HEK293 (cell line): Measurements from ENCODE around the gene UBE2G1.

Experiments
- CTCF ChIA-PET: fragments of 350-600 bp; formaldehyde crosslinking; extraction: SDS; loops from one replicate; lab custom pipeline; 2021; ENCODE audit warnings: antibody characterized with exemption; lab: Yijun Ruan, JAX
- POLR2A ChIA-PET: fragments of 300-600 bp; formaldehyde crosslinking; extraction: SDS; loops from one replicate; lab custom pipeline; 2020; ENCODE audit warnings: antibody characterized with exemption, inconsistent platforms; lab: Yijun Ruan, JAX
- H3K27ac ChIP-seq: fragments of 200-500 bp; sonication (Bioruptor generic); 2 replicates; pipeline ENCODE4 v1.5.1; 2014; ENCODE audit warnings: low read depth, low read length, control low read depth, inconsistent platforms; ENCODE audit errors: extremely low read depth
- H3K36me3 ChIP-seq, 2 experiments: fragments of 200-500 bp in 1 of 2; sonication (Bioruptor generic) in 1 of 2; 1 replicate in 1 of 2; 2 replicates in 1 of 2; pipeline ENCODE4 v1.5.1; 2014 to 2017; ENCODE audit warnings: inconsistent platforms in 2 of 2, low read length in 2 of 2; ENCODE audit not compliant: control insufficient read depth in 2 of 2, insufficient read depth in 1 of 2
- H3K4me1 ChIP-seq: fragments of 200-500 bp; sonication (Bioruptor generic); 2 replicates; pipeline ENCODE4 v1.5.1; 2014; ENCODE audit warnings: mild to moderate bottlenecking, low read length, inconsistent platforms; ENCODE audit not compliant: control insufficient read depth, insufficient read depth
- H3K4me3 ChIP-seq: 2 replicates; pipeline ENCODE4 v1.5.1; 2011; ENCODE audit warnings: low read depth, mild to moderate bottlenecking, control low read depth, low read length, moderate library complexity
- H3K9me3 ChIP-seq: fragments of 200-500 bp; sonication (Bioruptor generic); 2 replicates; pipeline ENCODE4 v1.5.1; 2014; ENCODE audit warnings: low read depth, low read length, inconsistent platforms; ENCODE audit not compliant: control insufficient read depth, insufficient read depth
- ATF2 ChIP-seq: fragments of 450-650 bp; formaldehyde crosslinking; IDR thresholded peaks from 2 replicates; pipeline ENCODE4 v1.5.1; 2016; ENCODE audit warnings: missing biosample characterization, missing genetic modification characterization, low read depth
- GLIS2 ChIP-seq: fragments of 450-650 bp; formaldehyde crosslinking; IDR thresholded peaks from 2 replicates; pipeline ENCODE4 v1.5.1; 2016; ENCODE audit warnings: missing biosample characterization, missing genetic modification characterization
- KLF1 ChIP-seq: fragments of 450-650 bp; formaldehyde crosslinking; IDR thresholded peaks from 2 replicates; pipeline ENCODE4 v1.5.1; 2016; ENCODE audit warnings: missing biosample characterization, missing genetic modification characterization
- KLF16 ChIP-seq: fragments of 450-650 bp; formaldehyde crosslinking; IDR thresholded peaks from 2 replicates; pipeline ENCODE4 v1.5.1; 2017; ENCODE audit warnings: missing biosample characterization, missing genetic modification characterization
- KLF17 ChIP-seq: fragments of 450-650 bp; formaldehyde crosslinking; IDR thresholded peaks from 2 replicates; pipeline ENCODE4 v1.5.1; 2016; ENCODE audit warnings: missing biosample characterization, missing genetic modification characterization
- PRDM4 ChIP-seq: fragments of 450-650 bp; formaldehyde crosslinking; IDR thresholded peaks from 2 replicates; pipeline ENCODE4 v1.5.1; 2017; ENCODE audit warnings: missing biosample characterization, missing genetic modification characterization
- REPIN1 ChIP-seq: fragments of 450-650 bp; formaldehyde crosslinking; IDR thresholded peaks from 2 replicates; pipeline ENCODE4 v1.5.1; 2017; ENCODE audit warnings: missing biosample characterization, missing genetic modification characterization, low read depth
- SALL2 ChIP-seq: fragments of 450-650 bp; formaldehyde crosslinking; IDR thresholded peaks from 2 replicates; pipeline ENCODE4 v1.5.0; 2017; ENCODE audit warnings: missing biosample characterization, mild to moderate bottlenecking, missing genetic modification characterization, borderline replicate concordance
- TCF7L2 ChIP-seq: IDR thresholded peaks from 2 replicates; pipeline ENCODE4 v1.6.1; 2011; ENCODE audit warnings: low read depth, mild to moderate bottlenecking, inconsistent platforms, low read length, moderate library complexity, borderline replicate concordance
- ZBTB11 ChIP-seq: fragments of 450-650 bp; formaldehyde crosslinking; conservative IDR thresholded peaks from 2 replicates; pipeline ENCODE4 v1.5.1; 2016; ENCODE audit warnings: low read depth, missing biosample characterization, missing genetic modification characterization
- ZFP37 ChIP-seq: fragments of 450-650 bp; formaldehyde crosslinking; IDR thresholded peaks from 2 replicates; pipeline ENCODE4 v1.5.1; 2016; ENCODE audit warnings: missing biosample characterization, missing genetic modification characterization
- ZNF169 ChIP-seq: fragments of 450-650 bp; formaldehyde crosslinking; IDR thresholded peaks from 2 replicates; pipeline ENCODE4 v1.5.1; 2016; ENCODE audit warnings: missing biosample characterization, missing genetic modification characterization
- ZNF175 ChIP-seq: fragments of 450-650 bp; formaldehyde crosslinking; IDR thresholded peaks from 2 replicates; pipeline ENCODE4 v1.5.1; 2016; ENCODE audit warnings: missing biosample characterization, missing genetic modification characterization
- ZNF214 ChIP-seq: fragments of 450-650 bp; formaldehyde crosslinking; IDR thresholded peaks from 2 replicates; pipeline ENCODE4 v1.5.1; 2017; ENCODE audit warnings: missing biosample characterization, mild to moderate bottlenecking, missing genetic modification characterization, borderline replicate concordance
- ZNF24 ChIP-seq: fragments of 450-650 bp; formaldehyde crosslinking; IDR thresholded peaks from 2 replicates; pipeline ENCODE4 v1.5.1; 2016; ENCODE audit warnings: missing biosample characterization, missing genetic modification characterization
- ZNF26 ChIP-seq: fragments of 450-650 bp; formaldehyde crosslinking; IDR thresholded peaks from 2 replicates; pipeline ENCODE4 v1.5.1; 2016; ENCODE audit warnings: missing biosample characterization, missing genetic modification characterization
- ZNF274 ChIP-seq, 2 experiments: fragments of 200-500 bp in 1 of 2; fragments of 450-650 bp in 1 of 2; sonication (Bioruptor generic) in 1 of 2; formaldehyde crosslinking in 1 of 2; IDR thresholded peaks; 2 replicates each; pipeline versions ENCODE4 v1.5.1 to v1.6.1; 2014 to 2016; ENCODE audit warnings: borderline replicate concordance in 1 of 2, inconsistent platforms in 1 of 2, low read length in 1 of 2, missing biosample characterization in 1 of 2, missing genetic modification characterization in 1 of 2
- ZNF280C ChIP-seq: fragments of 450-650 bp; formaldehyde crosslinking; IDR thresholded peaks from 2 replicates; pipeline ENCODE4 v1.5.1; 2016; ENCODE audit warnings: missing biosample characterization, missing genetic modification characterization
- ZNF548 ChIP-seq: fragments of 450-650 bp; formaldehyde crosslinking; IDR thresholded peaks from 2 replicates; pipeline ENCODE4 v1.5.1; 2016; ENCODE audit warnings: missing biosample characterization, missing genetic modification characterization
- ZNF670 ChIP-seq: fragments of 450-650 bp; formaldehyde crosslinking; IDR thresholded peaks from 2 replicates; pipeline ENCODE4 v1.5.1; 2016; ENCODE audit warnings: missing biosample characterization, missing genetic modification characterization, low read depth
- ZNF777 ChIP-seq: fragments of 450-650 bp; formaldehyde crosslinking; IDR thresholded peaks from 2 replicates; pipeline ENCODE4 v1.5.1; 2017; ENCODE audit warnings: missing biosample characterization, missing genetic modification characterization, borderline replicate concordance
- ZSCAN30 ChIP-seq: fragments of 450-650 bp; IDR thresholded peaks from 2 replicates; pipeline ENCODE4 v1.5.1; 2018; ENCODE audit warnings: missing biosample characterization, mild to moderate bottlenecking, missing genetic modification characterization, moderate library complexity

The UBE2G1 gene

GRCh38 chr17:4272213-4272971, 94.1 kb downstream of the UBE2G1 start:
- ChIA-PET POLR2A (interaction anchor here (1.2 kb wide), 1 partner anchor 9 kb away, joined by 6 read pairs; the partner anchor contains the start of gene ANKFY1), CTCF (interaction anchor here (1.0 kb wide), 2 partner anchors 56 to 127 kb away, joined by 3 read pairs; no protein-coding TSS in a partner anchor)
- H3K9me3 ChIP-seq: no peaks in the 10 kb centered on the region
- H3K27ac ChIP-seq: no peak overlapping the region
- peaks cover 11 to 62% of the 10 kb centered on the region in 2 experiments for H3K36me3 ChIP-seq
- TF ChIP-seq ZNF175 (tag by site-specific recombination): no peak
- TF ChIP-seq ZFP37: no peak
- TF ChIP-seq TCF7L2: no peak
- TF ChIP-seq ZNF548 (tag by site-specific recombination): no peak
- no peak for TF ChIP-seq ZSCAN30 (tag by site-specific recombination)
- TF ChIP-seq ZNF777: no peak
- no peak for TF ChIP-seq PRDM4 (tag by site-specific recombination)
- no peak for TF ChIP-seq REPIN1 (tag by site-specific recombination)
- no peak for TF ChIP-seq ZNF214 (tag by site-specific recombination)
- TF ChIP-seq ZNF274 (IDR thresholded peaks at IDR 0.05; ENCODE audit: low read length): no peak
- TF ChIP-seq ZNF274 (tag by site-specific recombination; IDR thresholded peaks at IDR 0.05; ENCODE audit: borderline replicate concordance): no peak
- no peak for TF ChIP-seq ZNF26
- no peak for TF ChIP-seq KLF1
- H3K4me1 ChIP-seq: no peaks in the 10 kb centered on the region
- no peak overlapping the region for H3K4me3 ChIP-seq

GRCh38 chr17:4270736-4271135, 95.7 kb downstream of the UBE2G1 start:
- Histone ChIP-seq H3K9me3 (no peaks in the 10 kb centered on the region), H3K4me3 (no peak overlapping the region), H3K36me3 (peaks cover 11 to 57% of the 10 kb centered on the region in 2 experiments; a peak in 2 of 3 replicates), H3K4me1 (no peaks in the 10 kb centered on the region), H3K27ac (peak overlapping the region; percentile 10; the same call in 1 of the 2 replicates)
- ChIA-PET POLR2A (no interaction called here), CTCF (no interaction called here)
- TF ChIP-seq KLF16 (tag by site-specific recombination) (no peak), SALL2 (tag by site-specific recombination) (no peak), ZNF169 (no peak), ZBTB11 (tag by site-specific recombination) (no peak), ZNF670 (no peak), ATF2 (tag by site-specific recombination) (no peak), GLIS2 (no peak), ZNF280C (tag by site-specific recombination) (no peak), KLF17 (tag by site-specific recombination) (no peak), ZNF24 (tag by site-specific recombination) (no peak)
